SK-MEL-5 (cell line): ENCODE data around the gene SMG1. TPM values are rescaled to one million over a fixed set of nuclear protein-coding genes. Genes with fewer than 3 reads are reported as not detected.
"Not testable (repeated sequence)": the region's sequence is repeated elsewhere in the genome, so short reads cannot be mapped to it uniquely, and the experiment has no call there.

Experiments
- DNase-seq: peaks from one replicate; pipeline ENCODE4 v3.0.0-alpha.2; 2016; ENCODE audit warnings: low read depth, low spot score
- in situ Hi-C: cut with HindIII; loops from 2 replicates; pipeline ENCODE4 v1.10.0; 2016; ENCODE audit warnings: low sequenced_read_pairs, high pct_unique_total_duplicates, low pct_unique_long_range_greater_than_20kb
- total RNA-seq: library from RNA; depleted of rRNA; stranded (reverse); fragments of >200 nt; shearing (Covaris generic); gene quantifications from 2 replicates; pipeline ENCODE4 v1.2.3, GENCODE V29; 2014

Gene SMG1
- total RNA-seq, 1 experiment from 2014 or later, result 22.3 TPM

DNA sequence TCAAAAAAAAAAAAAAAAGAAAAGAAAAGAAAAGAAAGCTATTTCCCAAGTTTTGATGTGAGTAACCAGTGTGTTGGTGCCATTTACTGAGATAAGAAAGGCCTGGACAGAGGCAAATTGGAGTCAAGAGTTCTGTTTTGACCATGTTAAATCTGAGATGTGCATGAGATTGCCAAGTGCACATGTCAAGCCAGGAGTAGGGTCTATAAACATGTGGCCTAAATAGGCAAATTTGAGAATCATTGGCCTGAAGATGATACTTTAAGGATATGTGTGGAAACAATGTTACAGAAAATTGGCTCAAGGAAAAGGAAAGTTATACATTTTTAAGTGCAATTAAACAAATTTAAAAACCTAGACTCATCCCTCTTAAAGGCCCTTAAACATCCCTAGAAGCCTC, 15.3 kb upstream of the SMG1 start:
- no peak for DNase-seq
- in situ Hi-C loops, result no loop called here

DNA sequence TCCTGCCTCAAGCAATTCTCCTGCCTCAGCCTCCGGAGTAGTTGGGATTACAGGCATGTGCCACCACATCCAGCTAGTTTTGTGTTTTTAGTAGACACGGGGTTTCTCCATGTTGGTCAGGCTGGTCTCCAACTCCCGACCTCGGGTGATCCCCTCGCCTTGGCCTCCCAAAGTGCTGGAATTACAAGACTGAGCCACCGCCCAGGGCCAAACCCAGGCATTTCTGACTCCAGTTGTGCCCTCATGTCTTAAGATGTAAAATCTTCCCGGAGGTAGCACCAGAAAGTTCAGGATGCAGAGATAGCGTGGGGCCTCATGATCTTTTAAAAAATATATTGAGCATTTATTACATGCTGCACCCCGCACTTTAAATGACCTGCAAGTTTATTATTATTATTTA, 12.8 kb upstream of the SMG1 start:
- in situ Hi-C loops, result no loop called here
- no peak for DNase-seq

DNA sequence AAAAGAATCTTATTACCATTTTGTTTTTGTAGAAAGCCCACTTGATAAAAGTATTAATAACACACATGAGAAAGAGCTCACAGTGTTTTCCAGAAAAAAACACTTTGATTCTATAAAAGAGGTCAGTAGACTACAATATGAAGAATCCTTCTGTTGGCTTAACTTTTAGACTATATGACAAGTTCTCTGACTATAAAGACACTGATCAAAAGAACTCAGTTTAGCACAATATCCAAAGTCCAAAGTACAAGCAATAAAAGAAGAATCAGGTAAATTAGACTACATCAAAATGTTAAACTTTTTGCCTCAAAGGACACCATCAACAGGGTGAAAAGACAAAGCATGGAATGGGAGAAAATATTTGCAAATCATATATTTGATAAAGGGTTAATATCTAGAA, 11.2 kb upstream of the SMG1 start:
- no peak for DNase-seq
- in situ Hi-C loops, result no loop called here

DNA sequence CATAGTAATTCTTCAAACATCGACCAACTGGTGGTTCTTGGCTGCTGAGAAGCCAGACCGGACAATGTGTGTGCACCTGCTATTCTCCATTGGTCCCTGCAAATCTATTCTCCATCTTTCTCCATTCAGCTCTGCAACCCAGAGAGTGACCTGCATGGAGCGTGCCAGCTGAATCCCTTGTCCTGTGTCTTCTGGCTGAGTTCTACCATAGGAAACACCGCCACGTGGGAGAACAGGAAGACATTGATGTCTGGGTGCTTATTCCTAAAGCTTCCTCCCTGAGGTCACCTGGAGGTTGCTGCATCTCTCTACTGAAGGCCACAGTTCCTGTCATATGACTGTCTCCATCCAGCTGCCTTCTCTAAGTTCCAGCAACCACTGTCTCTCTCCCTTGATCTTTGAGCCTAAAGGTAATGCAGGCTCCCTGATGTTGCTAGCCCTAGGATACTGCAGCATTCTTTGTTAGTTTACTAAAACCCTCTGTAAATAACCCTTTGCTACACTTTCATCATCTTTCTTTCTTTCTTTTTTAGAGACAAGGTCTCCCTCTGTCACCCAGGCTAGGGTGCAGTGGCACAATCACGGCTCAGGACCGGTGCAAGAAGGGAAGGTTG, 10.6 kb upstream of the SMG1 start:
- DNase-seq, result no peak
- in situ Hi-C loops, result no loop called here

DNA sequence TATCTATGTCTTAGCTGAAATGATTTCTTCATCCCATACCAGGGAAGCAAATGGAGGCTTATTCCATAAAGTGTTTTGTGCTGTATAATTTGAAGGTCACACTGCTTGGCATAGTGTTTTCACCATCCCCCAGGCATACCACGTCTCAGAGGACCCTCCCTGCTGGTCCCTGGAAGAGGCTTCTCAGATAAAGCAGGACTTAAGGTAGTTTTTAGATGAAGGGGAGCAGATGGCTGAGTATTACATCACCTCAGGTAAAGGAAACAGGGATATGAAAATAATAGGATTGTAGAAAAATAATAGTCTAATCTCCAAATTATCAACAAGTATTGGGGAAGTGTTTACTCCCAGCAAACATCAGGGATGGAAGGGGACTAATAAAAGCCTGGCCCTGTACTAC, 7.3 kb upstream of the SMG1 start:
- DNase-seq, result no peak

DNA sequence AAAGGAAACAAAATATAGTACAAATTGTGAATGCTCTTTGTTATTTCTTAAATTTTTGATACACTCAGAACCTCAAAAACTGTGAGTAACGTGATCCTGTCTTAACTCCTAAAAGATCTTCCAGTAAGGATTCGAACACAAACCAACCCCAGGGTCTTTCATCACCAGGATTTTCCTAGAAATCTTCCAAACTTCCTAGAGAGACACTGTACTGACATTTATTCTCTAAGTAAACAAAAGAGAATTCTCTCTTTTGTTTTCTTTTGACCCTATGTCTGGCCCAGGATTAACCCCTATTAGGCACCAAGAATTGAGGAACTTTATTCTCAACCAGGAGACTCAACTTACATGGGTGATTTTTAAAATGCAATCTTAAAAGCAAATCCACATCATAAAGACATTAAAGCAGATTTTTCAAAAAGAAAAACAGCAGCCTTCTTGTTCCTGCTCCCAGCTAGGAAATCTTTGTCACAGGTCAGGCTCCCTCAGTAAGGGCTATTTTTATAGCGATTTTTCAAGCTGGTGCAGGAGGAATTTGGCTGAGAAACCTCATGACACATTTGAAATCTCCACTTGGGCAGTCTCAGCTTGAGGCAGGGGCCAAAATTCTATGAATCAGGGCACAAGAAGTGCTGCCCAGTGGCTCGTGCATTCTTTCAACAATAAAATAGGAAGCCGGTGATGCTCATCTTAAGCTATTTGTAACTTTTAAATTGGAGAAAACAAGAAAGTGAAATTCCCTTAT, 6.2 kb upstream of the SMG1 start:
- in situ Hi-C loops, result no loop called here
- peak; percentile 9 for DNase-seq

More for the DNA sequence above, 7.3 kb upstream of the SMG1 start:
- in situ Hi-C loops, result no loop called here

DNA sequence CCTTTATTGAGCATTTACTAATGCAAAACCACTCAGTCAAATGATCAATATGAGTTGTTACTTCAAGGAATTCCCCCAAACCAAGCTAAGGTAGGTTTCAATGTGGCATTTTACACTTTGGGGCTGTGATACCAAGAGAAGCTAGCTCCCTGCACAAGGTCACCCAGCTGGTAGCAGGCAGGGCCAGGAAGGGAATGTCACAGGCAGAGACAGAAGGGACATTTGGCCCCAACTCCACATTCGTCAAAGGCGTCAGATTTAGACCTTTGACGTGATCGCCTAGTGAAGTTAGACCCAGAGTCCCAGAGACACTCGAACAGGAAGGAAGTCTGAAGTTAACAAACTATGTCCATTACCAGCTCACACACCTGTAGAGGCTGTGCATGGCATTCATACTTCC, 5.5 kb upstream of the SMG1 start:
- in situ Hi-C loops, result no loop called here
- DNase-seq, result no peak

DNA sequence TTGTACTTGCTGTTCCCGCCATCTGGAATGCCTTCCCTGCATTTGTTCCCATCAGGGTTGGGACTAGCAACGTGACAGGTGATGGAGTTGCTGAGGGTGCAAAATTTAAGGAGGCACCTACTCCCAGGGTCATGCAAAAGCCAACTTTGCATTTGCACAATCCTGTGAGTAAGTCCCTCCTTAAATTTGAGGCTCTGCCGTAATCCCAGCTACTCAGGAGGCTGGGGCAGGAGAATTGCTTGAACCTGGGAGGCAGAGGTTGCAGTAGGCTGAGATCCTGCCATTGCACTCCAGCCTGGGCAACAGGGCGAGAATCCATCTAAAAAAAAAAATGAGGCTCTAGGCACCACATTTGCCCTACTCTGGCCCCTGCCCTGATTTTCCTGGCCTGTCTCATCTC, 3.9 kb upstream of the SMG1 start:
- DNase-seq, in situ Hi-C loops: not testable (repeated sequence)

DNA sequence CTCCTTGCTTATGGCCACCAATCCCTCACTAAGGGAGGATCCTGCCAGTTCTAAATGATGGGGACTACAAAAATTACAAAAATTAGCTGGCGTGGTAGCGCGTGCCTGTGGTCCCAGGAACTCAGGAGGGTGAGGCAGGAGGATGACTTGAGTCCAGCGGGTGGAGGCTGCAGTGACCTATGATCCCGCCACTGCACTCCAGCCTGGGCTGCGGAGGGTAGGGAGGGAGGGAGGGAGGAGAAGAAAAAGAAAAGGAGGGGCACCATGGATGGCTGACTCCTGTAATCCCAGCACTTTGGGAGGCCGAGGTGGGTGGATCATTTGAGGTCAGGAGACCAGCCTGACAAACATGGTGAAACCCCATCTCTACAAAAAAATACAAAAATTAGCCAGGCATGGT, 1.9 kb upstream of the SMG1 start:
- in situ Hi-C loops, DNase-seq: not testable (repeated sequence)

DNA sequence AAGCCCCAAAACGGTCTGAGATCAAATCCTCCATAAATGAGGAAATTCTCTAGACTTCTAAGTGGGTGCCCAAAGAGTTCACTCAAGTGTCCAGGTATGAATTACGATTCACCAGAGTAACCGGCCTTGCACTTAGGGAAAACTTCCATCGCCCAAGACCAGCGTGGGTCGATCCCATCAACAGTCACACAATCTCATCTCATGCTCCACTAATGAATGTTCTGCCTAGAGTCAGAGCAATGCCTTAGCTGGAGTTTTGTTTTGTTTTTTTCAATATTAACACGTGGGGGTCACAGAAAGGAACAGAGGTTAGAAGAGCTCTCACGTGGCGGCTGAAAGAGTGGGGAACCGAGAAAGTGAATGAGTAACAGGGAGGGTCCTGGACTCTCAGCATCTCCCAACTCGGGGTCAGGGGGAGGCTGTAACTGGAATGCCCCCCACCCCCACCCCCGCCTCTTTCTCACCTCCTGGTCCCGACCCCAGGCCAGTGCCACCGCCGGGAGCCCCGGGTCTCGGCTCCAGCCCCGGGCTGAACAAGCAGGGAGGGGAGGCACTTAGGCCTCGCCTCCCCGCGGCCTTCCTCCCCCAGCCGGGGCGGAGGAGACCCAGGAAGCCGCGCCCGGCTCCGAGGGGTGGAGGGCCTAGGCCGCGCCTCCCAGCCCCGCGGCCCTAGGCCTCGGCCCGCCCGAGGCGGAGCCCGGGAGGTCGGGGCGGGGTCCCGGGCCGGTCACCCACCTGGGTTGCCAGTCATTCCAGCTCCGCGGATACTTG, 808 bp downstream of the SMG1 start:
- peak; percentile 38 for DNase-seq

DNA sequence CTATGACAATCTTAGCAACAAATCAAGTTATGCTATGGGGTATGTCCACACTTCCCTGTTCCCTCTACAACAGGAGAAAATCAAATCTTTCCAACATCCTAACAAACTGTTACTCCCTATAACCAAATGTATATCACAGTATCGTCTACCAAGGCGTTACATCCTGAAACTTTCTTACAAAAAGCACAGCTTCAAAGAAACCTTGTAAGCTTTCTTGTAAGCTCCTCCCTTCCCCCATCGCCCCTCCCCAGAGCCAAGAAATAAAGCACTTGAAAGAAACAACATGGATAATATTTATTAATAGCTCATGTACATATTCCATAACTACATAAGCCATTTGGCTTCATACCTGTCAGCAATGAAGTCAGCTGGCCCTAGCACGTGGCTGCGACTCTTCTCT, 2.3 kb downstream of the SMG1 start:
- DNase-seq, in situ Hi-C loops: not testable (repeated sequence)

More for the DNA sequence above, 808 bp downstream of the SMG1 start:
- in situ Hi-C loops, result not testable (repeated sequence)

DNA sequence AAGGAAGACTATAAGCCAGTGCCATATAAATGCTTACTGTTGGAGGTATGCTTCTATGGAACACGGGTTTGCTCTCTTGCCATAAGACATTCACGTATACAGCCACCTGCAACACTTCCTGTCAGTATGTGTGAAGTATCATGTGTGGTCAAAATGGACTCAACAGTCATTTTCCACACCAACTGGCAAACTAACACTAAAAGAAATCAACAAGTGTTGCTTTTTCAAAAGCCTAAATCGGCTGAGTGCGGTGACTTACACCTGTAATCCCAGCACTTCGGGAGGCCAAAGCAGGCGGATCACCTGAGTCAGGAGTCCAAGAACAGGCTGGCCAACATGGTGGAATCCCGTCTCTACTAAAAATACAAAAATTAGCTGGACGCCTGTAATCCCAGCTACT, 3.1 kb downstream of the SMG1 start:
- in situ Hi-C loops, result not testable (repeated sequence)

DNA sequence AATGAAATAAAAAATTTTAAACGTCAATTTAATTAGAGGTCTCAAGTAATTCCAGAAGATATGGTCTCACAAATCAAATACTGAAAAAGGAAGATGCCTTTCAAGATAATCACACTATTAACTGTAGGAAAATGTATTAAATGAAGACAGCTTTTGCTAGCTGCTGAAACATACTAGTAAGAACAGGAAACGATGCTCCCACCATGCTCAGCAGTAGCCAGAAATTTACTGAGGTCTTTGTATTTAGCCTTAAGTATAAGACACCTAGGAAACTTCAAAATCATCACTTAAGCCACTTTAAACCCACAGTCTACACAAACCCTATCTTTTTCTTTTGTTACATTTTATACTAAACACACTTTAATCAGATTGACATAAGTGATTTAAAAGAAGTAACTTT, 16.6 kb downstream of the SMG1 start:
- in situ Hi-C loops, result not testable (repeated sequence)

More for the DNA sequence above, 3.1 kb downstream of the SMG1 start:
- DNase-seq, result not testable (repeated sequence)

DNA sequence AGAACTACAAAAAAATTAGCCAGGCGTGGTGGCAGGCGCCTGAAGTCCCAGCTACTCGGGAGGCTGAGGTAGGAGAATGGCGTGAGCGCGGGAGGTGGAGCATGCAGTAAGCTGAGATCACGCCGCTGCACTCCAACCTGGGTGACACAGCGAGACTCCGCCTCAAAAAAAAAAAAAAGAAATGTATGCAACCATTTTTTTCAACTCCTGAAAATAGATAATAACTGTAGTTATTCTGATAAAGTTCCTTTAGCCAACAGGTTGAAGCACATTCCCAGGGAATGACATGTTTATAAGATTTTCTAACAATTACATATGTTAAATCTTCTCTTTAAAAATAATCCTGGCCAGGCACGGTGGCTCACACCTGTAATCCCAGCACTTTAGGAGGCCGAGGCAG, 17.5 kb downstream of the SMG1 start:
- DNase-seq, in situ Hi-C loops: not testable (repeated sequence)

More for the DNA sequence above, 16.6 kb downstream of the SMG1 start:
- DNase-seq, result not testable (repeated sequence)

DNA sequence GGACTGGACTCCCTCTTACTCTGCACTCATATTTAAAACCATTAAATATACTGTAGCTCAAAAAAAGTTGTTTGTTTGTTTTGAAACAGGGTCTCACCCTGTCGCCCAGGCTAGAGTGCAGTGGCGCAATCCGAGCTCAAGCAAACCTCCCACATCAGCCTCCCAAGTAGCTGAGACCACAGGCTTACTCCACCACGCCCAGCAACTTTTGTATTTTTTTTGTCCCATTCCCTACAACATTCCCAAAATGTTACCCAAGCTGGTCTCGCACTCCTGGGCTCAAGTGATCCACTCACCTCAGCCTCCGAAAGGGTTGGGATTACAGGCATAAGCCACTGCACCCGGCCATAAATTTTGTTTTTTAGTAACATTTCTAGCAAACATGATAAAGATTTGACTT, 23.4 kb downstream of the SMG1 start:
- in situ Hi-C loops, DNase-seq: not testable (repeated sequence)

DNA sequence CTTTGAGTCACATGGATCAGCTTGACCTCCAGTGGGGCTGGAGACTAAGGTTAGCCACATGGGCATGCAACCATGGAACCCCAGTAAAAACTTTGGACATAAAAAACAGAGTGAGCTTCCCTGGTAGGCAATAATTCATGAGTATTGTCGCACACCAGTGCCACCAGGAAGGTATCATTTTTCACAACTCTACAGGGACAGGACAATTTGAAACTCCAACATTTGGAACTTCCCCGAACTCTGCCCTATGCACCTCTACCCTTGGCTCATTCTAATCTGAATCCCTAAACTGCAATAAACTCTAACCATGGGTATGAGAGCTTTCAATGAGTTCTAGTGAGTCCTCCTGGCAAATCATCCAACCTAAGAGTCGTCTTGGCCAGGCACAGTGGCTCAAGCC, 24.2 kb downstream of the SMG1 start:
- in situ Hi-C loops, DNase-seq: not testable (repeated sequence)

DNA sequence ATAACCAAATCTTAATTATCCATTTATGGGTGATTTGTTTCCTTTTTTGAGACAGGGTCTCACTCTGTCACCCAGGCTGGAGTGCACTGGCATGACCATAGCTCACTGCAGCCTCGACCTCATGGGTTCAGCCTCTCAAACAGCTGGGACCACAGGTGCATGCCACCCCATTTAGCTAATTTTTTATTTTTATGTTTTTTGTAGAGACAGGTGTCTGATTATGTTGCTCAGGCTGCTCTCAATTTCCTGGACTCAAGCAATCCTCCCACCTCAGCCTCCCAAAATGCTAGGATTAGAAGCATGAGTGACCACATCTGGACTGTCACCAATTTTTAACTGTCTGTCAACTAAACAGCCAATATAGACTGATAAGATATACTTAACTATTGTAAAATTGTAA, 25.0 kb downstream of the SMG1 start:
- in situ Hi-C loops, DNase-seq: not testable (repeated sequence)

DNA sequence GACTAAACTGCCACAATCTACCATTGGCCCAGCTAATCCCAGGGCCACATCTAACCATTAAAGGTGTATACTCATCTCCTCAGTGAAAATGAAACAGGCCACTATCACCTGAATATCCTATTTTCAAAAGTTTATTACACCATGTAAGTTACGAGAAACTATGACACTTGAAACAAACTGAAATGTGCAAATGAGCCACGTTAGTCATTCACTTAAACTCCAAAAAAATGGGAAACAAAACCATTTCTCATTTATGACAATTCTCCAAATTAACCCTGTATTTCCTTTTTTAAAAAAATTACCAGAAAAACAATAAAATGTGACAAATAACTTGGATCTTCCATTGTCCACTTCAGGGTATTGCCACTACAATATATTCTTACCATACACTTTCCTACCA, 41.8 kb downstream of the SMG1 start:
- in situ Hi-C loops, result not testable (repeated sequence)

More for the DNA sequence above, 41.8 kb downstream of the SMG1 start:
- DNase-seq, result not testable (repeated sequence)
